Activated gamma-delta T cell treated with anti-CD3 and anti-CD28 coated beads, Interleukin-2, amount 50 U/mL, for 16 hours (primary cell): ENCODE results near the gene YEATS4.

Source experiments
- DNase-seq: peaks from one replicate; pipeline ENCODE4 v3.0.0-alpha.2; 2020; ENCODE audit warnings: low read depth

Gene YEATS4

GRCh38 chr12:69433653-69434052 is 74.1 kb downstream of the YEATS4 start:
- DNase-seq = no peak

GRCh38 chr12:69435644-69436043 is 76.1 kb downstream of the YEATS4 start:
- no peak for DNase-seq

- DNase-seq = no peak
Observed at GRCh38 chr12:69437073-69437472, 77.5 kb downstream of the YEATS4 start.

GRCh38 chr12:69438539-69438938 is 79.0 kb downstream of the YEATS4 start:
- no peak for DNase-seq

GRCh38 chr12:69440016-69440415 is 80.5 kb downstream of the YEATS4 start:
- no peak for DNase-seq
